ENCODE measurements around the gene GCFC2. TPM values are rescaled to one million over a fixed set of nuclear protein-coding genes. Genes with fewer than 3 reads are reported as not detected.
A peak's percentile ranks its signal among the peaks of the same experiment; 100 is the strongest.

Gene GCFC2
- total and polyA plus RNA-seq, 2 of the 13 experiments (the other 11 are each of a cell fraction or from before 2014, with no cell fraction given), result 26.8 to 49.0 TPM

GRCh38 chr2:75646583-75647425, 63.9 kb downstream of the GCFC2 start, which contains the start of gene MRPL19 (continued):
- TF ChIP-seq RNF2 (conservative IDR thresholded peaks at IDR 0.05; ENCODE audit: low read depth) (peak; percentile 82; the same call in 1 of the 2 replicates), NCOA1 (CRISPR knock-in tag; IDR thresholded peaks at IDR 0.05) (no peak; the same call in 1 of the 2 replicates), PCBP2 (optimal IDR thresholded peaks at IDR 0.05; ENCODE audit: low read depth, low read length, poor library complexity, severe bottlenecking) (no peak), MAFF (IDR thresholded peaks at IDR 0.05; ENCODE audit: low read depth, low read length) (no peak; the same call in 1 of the 2 replicates), ZSCAN9 (CRISPR knock-in tag; IDR thresholded peaks at IDR 0.05; ENCODE audit: borderline replicate concordance) (peak; percentile 85), KLF15 (CRISPR knock-in tag; IDR thresholded peaks at IDR 0.05; ENCODE audit: borderline replicate concordance) (peak; percentile 80; the same call in 1 of the 2 replicates), ELF1 (CRISPR knock-in tag; IDR thresholded peaks at IDR 0.05) (peak; percentile 71), U2AF2 (IDR thresholded peaks at IDR 0.05; ENCODE audit: low read depth, low read length) (no peak), ZNF30 (CRISPR knock-in tag; IDR thresholded peaks at IDR 0.05) (no peak), LRRFIP1 (CRISPR knock-in tag; conservative IDR thresholded peaks at IDR 0.05) (no peak), RAD51 (IDR thresholded peaks at IDR 0.05; ENCODE audit: borderline replicate concordance) (no peak), EP300 (IDR thresholded peaks at IDR 0.05; ENCODE audit: low read depth in 2 of 2, low read length in 2 of 2) (no peak), EP300 (CRISPR knock-in tag; IDR thresholded peaks at IDR 0.05; ENCODE audit: borderline replicate concordance) (peak; percentile 25), SIN3B (IDR thresholded peaks at IDR 0.05; ENCODE audit: low read length) (no peak), TAF15 (IDR thresholded peaks at IDR 0.05; ENCODE audit: low read depth, low read length, poor library complexity, severe bottlenecking) (no peak), ZNF207 (IDR thresholded peaks at IDR 0.05; ENCODE audit: borderline replicate concordance) (no peak), NFIC (IDR thresholded peaks at IDR 0.05; ENCODE audit: low read length) (no peak), BRCA1 (CRISPR knock-in tag; IDR thresholded peaks at IDR 0.05) (0 out of 2 replicates have a peak, but pooled peaks have one; percentile 28), HHEX (CRISPR knock-in tag; IDR thresholded peaks at IDR 0.05) (peak; percentile 58; the same call in 1 of the 2 replicates), ZC3H13 (CRISPR knock-in tag; IDR thresholded peaks at IDR 0.05) (peak; percentile 61; the same call in 1 of the 2 replicates), ZNF432 (CRISPR knock-in tag; IDR thresholded peaks at IDR 0.05; ENCODE audit: borderline replicate concordance) (no peak), ZSCAN20 (CRISPR knock-in tag; IDR thresholded peaks at IDR 0.05; ENCODE audit: borderline replicate concordance) (peak; percentile 89), SAFB2 (CRISPR knock-in tag; IDR thresholded peaks at IDR 0.05; ENCODE audit: borderline replicate concordance, low read depth) (peak; percentile 97), ZBTB21 (CRISPR knock-in tag; IDR thresholded peaks at IDR 0.05) (0 out of 2 replicates have a peak, but pooled peaks have one; percentile 26), DPF2 (CRISPR knock-in tag; IDR thresholded peaks at IDR 0.05; ENCODE audit: borderline replicate concordance, low read depth) (no peak), KDM2A (CRISPR knock-in tag; IDR thresholded peaks at IDR 0.05; ENCODE audit: borderline replicate concordance, low read depth) (peak; percentile 85), ZNF567 (CRISPR knock-in tag; IDR thresholded peaks at IDR 0.05; ENCODE audit: borderline replicate concordance) (no peak), TOPORS (CRISPR knock-in tag; IDR thresholded peaks at IDR 0.05) (peak; percentile 85), MATR3 (CRISPR knock-in tag; IDR thresholded peaks at IDR 0.05) (no peak), ZNF484 (CRISPR knock-in tag; IDR thresholded peaks at IDR 0.05; ENCODE audit: borderline replicate concordance, low read depth) (no peak; the same call in 1 of the 2 replicates), HNF4A (CRISPR knock-in tag; IDR thresholded peaks at IDR 0.05) (no peak; the same call in 1 of the 2 replicates)
